Glutamatergic neuron (in vitro differentiated cells): ENCODE results near the gene DCUN1D3. TPM values are rescaled to one million over a fixed set of nuclear protein-coding genes. Genes with fewer than 3 reads are reported as not detected.
A peak's percentile ranks its signal among the peaks of the same experiment; 100 is the strongest.
"Not testable (repeated sequence)": the region's sequence is repeated elsewhere in the genome, so short reads cannot be mapped to it uniquely, and the experiment has no call there.

ENCODE experiments used
- DNase-seq: peaks from one replicate; pipeline ENCODE4 v3.0.0; 2022
- H3K27ac Mint-ChIP-seq: one replicate; pipeline ENCODE4 v1.8.0; 2020; ENCODE audit warnings: mild to moderate bottlenecking, mixed read lengths, inconsistent platforms; ENCODE audit not compliant: unreplicated experiment
- H3K27me3 Mint-ChIP-seq: one replicate; pipeline ENCODE4 v1.8.0; 2020; ENCODE audit warnings: mild to moderate bottlenecking, moderate library complexity, mixed read lengths, inconsistent platforms; ENCODE audit not compliant: unreplicated experiment
- H3K36me3 Mint-ChIP-seq: one replicate; pipeline ENCODE4 v1.8.0; 2020; ENCODE audit warnings: mild to moderate bottlenecking, mixed read lengths, inconsistent platforms; ENCODE audit not compliant: unreplicated experiment
- H3K4me1 Mint-ChIP-seq: one replicate; pipeline ENCODE4 v1.8.0; 2020; ENCODE audit warnings: mild to moderate bottlenecking, low read depth, mixed read lengths, inconsistent platforms; ENCODE audit not compliant: unreplicated experiment
- H3K4me3 Mint-ChIP-seq: one replicate; pipeline ENCODE4 v1.8.0; 2020; ENCODE audit warnings: mild to moderate bottlenecking, mixed read lengths, inconsistent platforms; ENCODE audit not compliant: unreplicated experiment
- H3K9me3 Mint-ChIP-seq: one replicate; pipeline ENCODE4 v1.8.0; 2020; ENCODE audit warnings: mild to moderate bottlenecking, moderate library complexity, mixed read lengths, inconsistent platforms; ENCODE audit not compliant: unreplicated experiment
- long read RNA-seq: library from polyadenylated mRNA; unstranded; transcript quantifications from one replicate; pipeline ENCODE4 v2.0.0, GENCODE V29; 2020; ENCODE audit not compliant: unreplicated experiment
- total RNA-seq: library from RNA; stranded (reverse); fragmentation: NEBNext Ultra II Directional; extraction: Animal tissue kit (Norgen Biotek cat#: 25700); gene quantifications from one replicate; pipeline ENCODE4 v1.2.1, GENCODE V29; 2021; ENCODE audit not compliant: unreplicated experiment
- TF ChIP-seq, protein P1 (sequence below): fragments of 200-600 bp; sonication (generic); IDR thresholded peaks from one replicate; pipeline ENCODE4 v1.5.0; 2021; ENCODE audit not compliant: partially characterized antibody, unreplicated experiment

DCUN1D3 gene
- 15.3 TPM for total RNA-seq
- long read RNA-seq, partial matches to known transcripts: 0 of 1 reads
- long read RNA-seq, other reads (novel, unspliced or antisense): 1 of 1 reads

DNA sequence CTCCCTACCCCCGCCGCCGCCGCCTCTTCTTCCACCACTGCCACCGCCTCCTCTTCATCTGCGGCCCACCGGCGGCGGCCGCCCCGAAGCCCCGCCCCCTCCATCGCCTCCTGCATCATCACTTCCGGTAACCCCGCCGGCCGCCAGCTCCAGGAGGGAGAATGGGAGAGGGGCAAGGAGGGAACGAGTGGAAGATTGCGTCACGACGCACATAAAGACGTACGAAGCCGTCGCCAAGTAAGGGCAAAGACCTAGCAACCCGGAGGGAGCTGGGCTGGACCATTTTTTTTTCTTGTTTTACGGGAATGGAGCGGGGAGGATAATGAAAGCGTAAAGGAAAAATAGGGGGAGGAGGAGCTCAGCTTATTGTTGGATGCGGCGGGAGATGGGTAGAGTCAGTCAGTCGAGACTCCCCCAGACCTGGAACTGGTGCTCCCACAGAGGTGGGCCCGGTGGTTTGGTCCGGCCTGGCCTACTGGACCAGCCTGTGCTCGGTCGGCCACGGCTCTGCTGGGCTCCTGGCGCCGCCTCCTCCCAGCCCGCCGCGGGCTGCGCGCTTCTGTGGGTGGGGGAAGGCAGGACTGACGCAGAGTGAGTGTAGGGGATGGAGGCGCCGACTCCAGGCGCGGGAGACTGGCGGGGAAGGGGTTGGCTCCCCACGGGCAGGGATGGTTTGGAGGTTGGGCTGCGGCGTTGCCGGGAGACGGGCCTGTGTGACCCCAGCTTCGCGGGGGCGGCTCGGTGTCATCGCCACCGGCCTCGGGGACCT, at the start of gene DCUN1D3, which contains the start of gene LYRM1:
Gene DCUN1D3, minus strand, starts transcription at position 60 of the 769 bp plus-strand sequence. CDS start 37,820 bp downstream, outside the sequence.
Gene LYRM1, plus strand, starts transcription at position 473 of the 769 bp plus-strand sequence. CDS start 14,785 bp downstream, outside the sequence.
- Mint-ChIP-seq H3K4me3 (peak within 1 kb of the TSS; percentile 96), H3K27me3 (peaks cover 2% of the 10 kb centered on the region), H3K36me3 (no peaks in the 10 kb centered on the region), H3K9me3 (peaks cover 14% of the 10 kb centered on the region), H3K4me1 (peaks cover 14% of the 10 kb centered on the region), H3K27ac (peak within 1 kb of the TSS; percentile 99)
- DNase-seq: peak; percentile 99
- TF ChIP-seq, protein P1, sequence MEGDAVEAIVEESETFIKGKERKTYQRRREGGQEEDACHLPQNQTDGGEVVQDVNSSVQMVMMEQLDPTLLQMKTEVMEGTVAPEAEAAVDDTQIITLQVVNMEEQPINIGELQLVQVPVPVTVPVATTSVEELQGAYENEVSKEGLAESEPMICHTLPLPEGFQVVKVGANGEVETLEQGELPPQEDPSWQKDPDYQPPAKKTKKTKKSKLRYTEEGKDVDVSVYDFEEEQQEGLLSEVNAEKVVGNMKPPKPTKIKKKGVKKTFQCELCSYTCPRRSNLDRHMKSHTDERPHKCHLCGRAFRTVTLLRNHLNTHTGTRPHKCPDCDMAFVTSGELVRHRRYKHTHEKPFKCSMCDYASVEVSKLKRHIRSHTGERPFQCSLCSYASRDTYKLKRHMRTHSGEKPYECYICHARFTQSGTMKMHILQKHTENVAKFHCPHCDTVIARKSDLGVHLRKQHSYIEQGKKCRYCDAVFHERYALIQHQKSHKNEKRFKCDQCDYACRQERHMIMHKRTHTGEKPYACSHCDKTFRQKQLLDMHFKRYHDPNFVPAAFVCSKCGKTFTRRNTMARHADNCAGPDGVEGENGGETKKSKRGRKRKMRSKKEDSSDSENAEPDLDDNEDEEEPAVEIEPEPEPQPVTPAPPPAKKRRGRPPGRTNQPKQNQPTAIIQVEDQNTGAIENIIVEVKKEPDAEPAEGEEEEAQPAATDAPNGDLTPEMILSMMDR: no peak

DNA sequence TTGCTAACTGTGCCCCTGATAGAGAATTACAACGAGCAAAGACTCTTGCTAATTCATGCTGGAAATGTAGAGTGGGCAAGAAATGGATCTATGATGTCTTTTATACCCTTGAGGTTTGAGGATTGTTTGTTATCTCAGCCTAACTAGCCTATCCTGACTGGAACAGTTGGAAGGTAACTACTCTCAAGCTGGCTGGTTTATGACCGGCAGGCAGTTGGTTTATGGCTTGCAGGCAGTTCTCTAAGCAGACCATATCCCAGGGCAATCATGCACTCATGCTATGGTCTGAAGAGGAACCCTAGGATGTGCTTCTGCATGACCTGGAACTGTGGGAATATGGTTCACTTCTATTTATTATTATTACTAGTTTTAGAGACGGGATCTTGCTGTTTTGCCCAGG, 49.5 kb upstream of the DCUN1D3 start:
- Mint-ChIP-seq H3K27ac (no peak overlapping the region), H3K36me3 (no peaks in the 10 kb centered on the region), H3K4me3 (no peak overlapping the region), H3K4me1 (peaks cover 6% of the 10 kb centered on the region), H3K9me3 (no peaks in the 10 kb centered on the region), H3K27me3 (no peaks in the 10 kb centered on the region)
- no peak for DNase-seq
- TF ChIP-seq, protein P1: no peak

GRCh38 chr16:20948444-20948843, 48.3 kb upstream of the DCUN1D3 start:
- H3K4me3 Mint-ChIP-seq: no peak overlapping the region
- no peaks in the 10 kb centered on the region for H3K9me3 Mint-ChIP-seq
- TF ChIP-seq, protein P1: no peak
- no peaks in the 10 kb centered on the region for H3K27me3 Mint-ChIP-seq
- DNase-seq: no peak
- no peak overlapping the region for H3K27ac Mint-ChIP-seq
- peaks cover 6% of the 10 kb centered on the region for H3K4me1 Mint-ChIP-seq
- H3K36me3 Mint-ChIP-seq: no peaks in the 10 kb centered on the region

GRCh38 chr16:20946015-20946629, 46.0 kb upstream of the DCUN1D3 start:
- DNase-seq: no peak
- no peak overlapping the region for H3K27ac Mint-ChIP-seq
- H3K4me1 Mint-ChIP-seq: peaks cover 6% of the 10 kb centered on the region
- no peaks in the 10 kb centered on the region for H3K9me3 Mint-ChIP-seq
- H3K36me3 Mint-ChIP-seq: no peaks in the 10 kb centered on the region
- H3K4me3 Mint-ChIP-seq: no peak overlapping the region
- H3K27me3 Mint-ChIP-seq: no peaks in the 10 kb centered on the region
- TF ChIP-seq, protein P1: no peak

DNA sequence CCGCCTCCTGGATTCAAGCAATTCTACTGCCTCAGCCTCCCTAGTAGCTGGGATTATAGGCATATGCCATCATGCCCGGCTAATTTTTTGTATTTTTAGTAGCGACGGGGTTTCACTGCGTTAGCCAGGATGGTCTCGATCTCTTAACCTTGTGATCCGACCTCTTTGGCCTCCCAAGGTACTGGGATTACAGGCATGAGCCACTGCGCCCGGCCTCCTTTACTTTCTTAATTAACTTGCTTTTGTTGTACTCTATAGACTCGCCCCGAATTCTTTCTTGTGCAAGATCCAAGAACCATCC, 45.4 kb upstream of the DCUN1D3 start:
- H3K9me3 Mint-ChIP-seq, H3K4me3 Mint-ChIP-seq, DNase-seq, H3K27ac Mint-ChIP-seq, H3K4me1 Mint-ChIP-seq, H3K36me3 Mint-ChIP-seq, H3K27me3 Mint-ChIP-seq: not testable (repeated sequence)
